H1 (cell line): ENCODE measurements around the gene ISL2. TPM values are rescaled to one million over a fixed set of nuclear protein-coding genes. Genes with fewer than 3 reads are reported as not detected.

ENCODE experiments used
- ASH2L ChIP-seq: fragments of 200-600, 300-600 bp; sonication (generic); IDR thresholded peaks from one replicate; pipeline ENCODE4 v1.7.1; 2017; ENCODE audit warnings: low read length
- CBX8 ChIP-seq: fragments of 300-800, 300-1000 bp; sonication (generic); IDR thresholded peaks from 2 replicates; pipeline ENCODE4 v1.7.1; 2016; ENCODE audit warnings: low read depth, low read length, borderline replicate concordance
- CREB1 ChIP-seq: IDR thresholded peaks from 2 replicates; pipeline ENCODE4 v1.6.1; 2012; ENCODE audit warnings: inconsistent platforms
- CTBP2 ChIP-seq: IDR thresholded peaks from 2 replicates; pipeline ENCODE4 v1.7.0; 2011; ENCODE audit warnings: borderline replicate concordance, mild to moderate bottlenecking, moderate library complexity, mixed read lengths, low read length; ENCODE audit not compliant: insufficient read depth, insufficient read length
- KDM4A ChIP-seq: IDR thresholded peaks from one replicate; pipeline ENCODE4 v1.7.1; 2012; ENCODE audit warnings: low read depth, mild to moderate bottlenecking, moderate library complexity, low read length, inconsistent platforms; ENCODE audit not compliant: severe bottlenecking
- NANOG ChIP-seq: IDR thresholded peaks from 2 replicates; pipeline ENCODE4 v1.6.1; 2011; ENCODE audit warnings: low read length, low read depth, mild to moderate bottlenecking, inconsistent platforms; ENCODE audit not compliant: insufficient read depth, poor library complexity, severe bottlenecking
- PHF8 ChIP-seq: fragments of 200-600 bp; sonication (generic); conservative IDR thresholded peaks from 2 replicates; pipeline ENCODE4 v1.7.1; 2012; ENCODE audit warnings: low read depth, mild to moderate bottlenecking, inconsistent platforms, low read length, moderate library complexity
- RBBP5 ChIP-seq: IDR thresholded peaks from 2 replicates; pipeline ENCODE4 v1.7.1; 2012; ENCODE audit warnings: low read depth, mild to moderate bottlenecking, inconsistent platforms, low read length, moderate library complexity, borderline replicate concordance
- SP1 ChIP-seq: IDR thresholded peaks from 2 replicates; pipeline ENCODE4 v1.6.1; 2011; ENCODE audit warnings: low read depth, low read length
- SP2 ChIP-seq: IDR thresholded peaks from 2 replicates; pipeline ENCODE4 v1.6.1; 2012; ENCODE audit warnings: mild to moderate bottlenecking, low read length, inconsistent platforms
- SUZ12 ChIP-seq: fragments of 200-600 bp; sonication (generic); IDR thresholded peaks from 2 replicates; pipeline ENCODE4 v1.6.1; 2012; ENCODE audit warnings: mild to moderate bottlenecking, inconsistent platforms, low read length, moderate library complexity, mixed read lengths
- polyA plus RNA-seq, 7 experiments: library from polyadenylated mRNA; depleted of rRNA in 3 of 7; stranded (reverse) in 5 of 7; unstranded in 2 of 7; fragments of >200 nt in 5 of 7; fragments of 200-250 nt in 2 of 7; gene quantifications; 1 replicate in 5 of 7; 2 replicates in 1 of 7; 4 replicates in 1 of 7; pipeline versions ENCODE4 v1.2.1 to v1.2.3, GENCODE V29; 2011 to 2013; ENCODE audit warnings: missing spikeins in 2 of 7, mixed read lengths in 2 of 7
- total RNA-seq: library from RNA; stranded (reverse); fragmentation: NEBNext Ultra II Directional; extraction: Animal tissue kit (Norgen Biotek cat#: 25700); gene quantifications from 2 replicates; pipeline ENCODE4 v1.2.1, GENCODE V29; 2021
- TF ChIP-seq, protein P1 (sequence below): IDR thresholded peaks from 2 replicates; pipeline ENCODE4 v1.6.1; 2012; ENCODE audit warnings: inconsistent platforms

ISL2 gene
- total and polyA plus RNA-seq, 2 of the 8 experiments (the other 6 are each of a cell fraction or from before 2014, with no cell fraction given) = 0.32 to 0.99 TPM

DNA sequence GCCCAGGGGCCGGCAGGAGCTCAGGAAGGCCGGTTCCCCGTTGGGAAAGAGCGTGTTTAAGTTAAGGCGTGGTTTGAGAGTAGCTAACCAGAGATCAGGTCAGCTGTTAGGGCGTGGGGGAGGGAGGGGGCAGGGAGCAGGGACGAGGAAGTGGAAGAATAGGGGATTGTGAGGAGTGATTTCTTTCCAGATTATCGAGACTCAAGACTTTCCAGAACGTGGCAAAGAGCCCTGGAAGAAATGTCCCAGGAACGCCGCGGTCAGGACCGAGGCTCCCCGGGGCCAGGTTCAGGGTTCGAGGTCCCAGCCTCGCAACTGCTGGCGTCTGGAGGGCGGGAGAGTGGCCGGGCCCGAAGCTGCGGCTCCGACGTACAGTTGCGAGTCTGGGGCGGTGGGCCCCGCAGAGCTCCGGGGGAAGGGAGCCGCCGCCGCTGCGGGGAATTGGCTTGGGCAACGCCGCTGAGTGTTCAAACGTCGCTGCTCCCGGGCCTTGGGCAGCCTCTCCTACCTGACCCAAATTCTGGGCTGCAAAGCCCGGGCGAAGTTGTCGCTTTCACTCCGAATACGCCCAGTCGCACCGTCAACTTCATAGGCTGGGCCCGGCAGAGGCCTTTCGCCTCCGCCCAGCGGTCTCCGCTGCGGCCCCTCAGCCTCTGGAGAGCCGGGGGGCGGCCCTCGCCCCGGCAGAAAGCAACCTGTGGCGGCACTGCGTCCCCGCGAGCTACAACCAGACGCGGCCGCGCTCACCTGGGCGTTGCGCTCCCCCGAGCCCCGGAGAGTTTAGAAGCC is 9.5 kb downstream of the ISL2 start (continued):
- TF ChIP-seq ASH2L (peak; percentile 81), SP1 (peak; percentile 51; the same call in 1 of the 2 replicates), KDM4A (peak; percentile 82), CREB1 (peak; percentile 16; the same call in 1 of the 2 replicates), CBX8 (no peak), RBBP5 (0 out of 2 replicates have a peak, but pooled peaks have one; percentile 83), NANOG (no peak), SUZ12 (peak; percentile 54; the same call in 1 of the 2 replicates), SP2 (no peak), CTBP2 (peak; percentile 90), PHF8 (0 out of 2 replicates have a peak, but pooled peaks have one; percentile 23)
- TF ChIP-seq, protein P1, sequence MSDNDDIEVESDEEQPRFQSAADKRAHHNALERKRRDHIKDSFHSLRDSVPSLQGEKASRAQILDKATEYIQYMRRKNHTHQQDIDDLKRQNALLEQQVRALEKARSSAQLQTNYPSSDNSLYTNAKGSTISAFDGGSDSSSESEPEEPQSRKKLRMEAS = peak; percentile 34
